ENCODE results near the gene AIPL1. TPM values are rescaled to one million over a fixed set of nuclear protein-coding genes. Genes with fewer than 3 reads are reported as not detected.

Gene AIPL1
- total and polyA plus RNA-seq, 2 of the 13 experiments (the other 11 are each of a cell fraction or from before 2014, with no cell fraction given) = not detected

DNA sequence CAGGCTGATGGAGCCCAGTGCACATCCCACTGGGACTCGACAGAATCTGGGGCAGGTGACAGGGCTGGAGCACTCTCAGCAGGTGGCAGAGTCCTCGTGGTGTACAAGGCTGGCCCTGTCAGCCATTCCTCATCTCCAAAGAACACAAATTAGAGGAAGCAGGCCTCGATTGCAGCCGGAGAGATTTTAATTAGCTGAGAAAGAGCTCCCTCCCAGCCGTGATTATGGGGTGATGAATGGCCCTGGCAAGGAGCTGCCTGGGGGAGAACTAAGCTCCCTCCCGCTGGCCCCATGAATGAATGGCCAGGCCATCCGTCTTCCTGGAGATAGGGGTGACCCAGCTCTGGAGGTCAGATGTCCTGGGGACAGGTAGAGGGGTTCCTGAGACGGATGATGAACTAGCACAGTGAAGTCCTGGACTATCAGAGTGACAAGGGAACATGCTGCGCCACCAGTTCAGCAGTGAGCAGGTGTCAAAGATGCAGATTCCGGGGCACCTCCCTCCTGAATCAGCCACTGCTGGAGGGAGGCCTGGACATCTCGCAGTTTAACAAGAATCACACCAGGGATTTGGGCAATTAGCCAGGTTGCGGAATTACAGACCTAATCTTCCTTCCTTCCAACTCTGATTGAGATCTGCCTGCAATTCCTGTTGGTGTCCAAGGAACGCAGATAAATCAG lies 44.8 kb upstream of the AIPL1 start:
- WGBS (ENCODE audit: low lambda C conversion rate) = 32% methylated on average over 8 of the region's 13 CpGs
- H3K4me2 ChIP-seq (ENCODE audit: low read depth, low read length) = no peak overlapping the region
- H3K9me3 ChIP-seq (ENCODE audit: low read length) = no peaks in the 10 kb centered on the region
- no peaks in the 10 kb centered on the region for H3K36me3 ChIP-seq (replicated peaks in 1 of 2; ENCODE audit: control insufficient read depth in 1 of 2, insufficient read depth in 2 of 2, low read length in 2 of 2)
- H4K20me1 ChIP-seq (ENCODE audit: insufficient read depth, low read length) = no peaks in the 10 kb centered on the region
- POLR2A ChIA-PET = no interaction called here
- no peak overlapping the region for H3K9ac ChIP-seq (ENCODE audit: insufficient read depth, low read depth, low read length)
- no peak overlapping the region for H2AFZ ChIP-seq (ENCODE audit: low read length)
- DNase-seq (ENCODE audit: low spot score) (no peak), FAIRE-seq (no peak), ATAC-seq (no peak)
- CTCF ChIA-PET (ENCODE audit: low intra/inter-chr PET ratio, low total read pairs) = no interaction called here
- H3K27me3 ChIP-seq (ENCODE audit: control insufficient read depth in 1 of 2, insufficient read depth in 2 of 2, low read length in 2 of 2) = peaks cover 0 to 4% of the 10 kb centered on the region in 2 experiments; a peak in 1 of 5 replicates
- intact Hi-C loops (cut with micrococcal nuclease; ENCODE audit: unreplicated experiment) (loop anchor here (10.0 kb wide), 1 partner anchor 75 kb away; the partner anchor contains the start of gene PITPNM3), in situ Hi-C loops (cut with HindIII; ENCODE audit: extremely low pct_ligation_motif_present, low pct_unique_long_range_greater_than_20kb) (no loop called here)
- no peak overlapping the region for H3K4me3 ChIP-seq (replicated peaks in 1 of 3; ENCODE audit: insufficient read depth in 1 of 3, low read depth in 2 of 3, low read length in 3 of 3)
- BruUV-seq (replicated peaks) = no TSS peak
- no peak overlapping the region for H3K27ac ChIP-seq (ENCODE audit: extremely low read length, insufficient read depth, low read length)
- H3K4me1 ChIP-seq (ENCODE audit: insufficient read depth, low read length) = no peaks in the 10 kb centered on the region
- TF ChIP-seq HOXA9 (CRISPR knock-in tag; IDR thresholded peaks at IDR 0.05; ENCODE audit: borderline replicate concordance) (no peak), ZNF891 (CRISPR knock-in tag; IDR thresholded peaks at IDR 0.05) (no peak), ZNF101 (CRISPR knock-in tag; IDR thresholded peaks at IDR 0.05; ENCODE audit: borderline replicate concordance, low read depth) (no peak)
- H3K79me2 ChIP-seq (ENCODE audit: insufficient read depth, low read length) = no peaks in the 10 kb centered on the region

DNA sequence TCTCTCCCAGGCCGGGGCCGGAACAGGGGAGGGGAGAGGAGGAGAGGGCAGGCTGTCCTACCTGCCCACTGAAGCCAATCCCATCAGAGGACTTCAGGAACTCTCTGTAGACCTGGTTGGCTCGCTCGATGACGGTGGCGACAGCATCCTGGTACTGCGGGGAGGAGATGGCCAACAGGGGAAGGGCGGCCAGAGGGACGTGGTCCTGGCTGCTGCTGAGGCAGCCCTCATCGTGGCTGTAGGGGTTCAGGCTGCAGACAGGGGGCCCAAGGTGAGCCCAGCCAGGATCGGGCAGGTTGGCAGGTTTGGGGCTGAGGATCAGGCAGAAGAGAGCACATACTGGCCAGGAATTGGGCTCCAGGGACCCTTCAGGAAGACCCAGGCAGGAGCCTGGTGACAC lies 43.6 kb upstream of the AIPL1 start:
- Histone ChIP-seq H3K9ac (ENCODE audit: insufficient read depth, low read depth, low read length) (no peak overlapping the region), H3K79me2 (ENCODE audit: insufficient read depth, low read length) (no peaks in the 10 kb centered on the region), H3K27me3 (ENCODE audit: control insufficient read depth in 1 of 2, insufficient read depth in 2 of 2, low read length in 2 of 2) (peaks cover 0 to under 1% of the 10 kb centered on the region in 2 experiments; a peak in 1 of 5 replicates), H3K9me3 (ENCODE audit: low read length) (no peaks in the 10 kb centered on the region), H3K36me3 (replicated peaks in 1 of 2; ENCODE audit: control insufficient read depth in 1 of 2, insufficient read depth in 2 of 2, low read length in 2 of 2) (no peaks in the 10 kb centered on the region), H4K20me1 (ENCODE audit: insufficient read depth, low read length) (no peaks in the 10 kb centered on the region), H3K27ac (ENCODE audit: extremely low read length, insufficient read depth, low read length) (no peak overlapping the region), H3K4me2 (ENCODE audit: low read depth, low read length) (no peak overlapping the region), H3K4me1 (ENCODE audit: insufficient read depth, low read length) (no peaks in the 10 kb centered on the region), H3K4me3 (replicated peaks in 1 of 3; ENCODE audit: insufficient read depth in 1 of 3, low read depth in 2 of 3, low read length in 3 of 3) (no peak overlapping the region), H2AFZ (ENCODE audit: low read length) (no peak overlapping the region)
- ATAC-seq (no peak), FAIRE-seq (no peak), DNase-seq (ENCODE audit: low spot score) (no peak)
- ChIA-PET POLR2A (no interaction called here), CTCF (ENCODE audit: low intra/inter-chr PET ratio, low total read pairs) (no interaction called here)
- intact Hi-C loops (cut with micrococcal nuclease; ENCODE audit: unreplicated experiment) = loop anchor here (10.0 kb wide), 1 partner anchor 76 kb away; the partner anchor contains the start of gene PITPNM3
- no TSS peak for BruUV-seq (replicated peaks)
- WGBS (ENCODE audit: low lambda C conversion rate) = 69% methylated on average over 11 of the region's 11 CpGs
- in situ Hi-C loops (cut with HindIII; ENCODE audit: extremely low pct_ligation_motif_present, low pct_unique_long_range_greater_than_20kb) = no loop called here
- TF ChIP-seq CENPT (CRISPR knock-in tag; IDR thresholded peaks at IDR 0.05; ENCODE audit: low read depth) (no peak), CBX5 (CRISPR knock-in tag; IDR thresholded peaks at IDR 0.05; ENCODE audit: borderline replicate concordance) (no peak), ZNF761 (CRISPR knock-in tag; conservative IDR thresholded peaks at IDR 0.05) (no peak), SNAI1 (CRISPR knock-in tag; IDR thresholded peaks at IDR 0.05; ENCODE audit: borderline replicate concordance) (no peak), HIVEP1 (CRISPR knock-in tag; IDR thresholded peaks at IDR 0.05) (no peak), NFIB (CRISPR knock-in tag; IDR thresholded peaks at IDR 0.05; ENCODE audit: borderline replicate concordance) (no peak), NFIC (IDR thresholded peaks at IDR 0.05; ENCODE audit: low read length) (no peak)
- TF ChIP-seq, protein P1, sequence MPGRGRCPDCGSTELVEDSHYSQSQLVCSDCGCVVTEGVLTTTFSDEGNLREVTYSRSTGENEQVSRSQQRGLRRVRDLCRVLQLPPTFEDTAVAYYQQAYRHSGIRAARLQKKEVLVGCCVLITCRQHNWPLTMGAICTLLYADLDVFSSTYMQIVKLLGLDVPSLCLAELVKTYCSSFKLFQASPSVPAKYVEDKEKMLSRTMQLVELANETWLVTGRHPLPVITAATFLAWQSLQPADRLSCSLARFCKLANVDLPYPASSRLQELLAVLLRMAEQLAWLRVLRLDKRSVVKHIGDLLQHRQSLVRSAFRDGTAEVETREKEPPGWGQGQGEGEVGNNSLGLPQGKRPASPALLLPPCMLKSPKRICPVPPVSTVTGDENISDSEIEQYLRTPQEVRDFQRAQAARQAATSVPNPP (CRISPR knock-in tag; IDR thresholded peaks at IDR 0.05) = no peak
